H1 (cell line): ENCODE results near the gene STT3B. TPM values are rescaled to one million over a fixed set of nuclear protein-coding genes. Genes with fewer than 3 reads are reported as not detected.

Experiments
- CTCF ChIA-PET: fragments of 300-600 bp; sonication (Branson Sonifier 250); formaldehyde crosslinking; loops from one replicate; lab custom pipeline; 2021; ENCODE audit not compliant: partially characterized antibody; lab: Charles Lee
- POLR2A ChIA-PET: fragments of 300-600 bp; sonication (Branson Sonifier 250); formaldehyde crosslinking; loops from one replicate; lab custom pipeline; 2021; ENCODE audit warnings: inconsistent platforms; ENCODE audit not compliant: partially characterized antibody; lab: Charles Lee
- DNase-seq, 2 experiments: peaks; one replicate each; pipeline versions ENCODE4 v3.0.0 to v3.0.0-alpha.2; 2010 to 2022; ENCODE audit warnings: low spot score in 2 of 2, low read depth in 1 of 2, mixed read lengths in 1 of 2
- FAIRE-seq: peaks from 2 replicates; lab custom pipeline; 2011; peaks lifted over from hg19 to GRCh38; lab: Jason Lieb, UNC
- H2AFZ ChIP-seq: 2 replicates; pipeline ENCODE4 v1.8.1; 2012; ENCODE audit warnings: low read length, inconsistent platforms
- H2AK5ac ChIP-seq: 2 replicates; pipeline ENCODE4 v1.6.1; 2013; ENCODE audit warnings: low read depth, low read length
- H2BK120ac ChIP-seq: replicated peaks from 2 replicates; pipeline ENCODE3; 2013; ENCODE audit warnings: low read depth, low read length, inconsistent platforms
- H2BK12ac ChIP-seq: 2 replicates; pipeline ENCODE4 v1.6.1; 2013; ENCODE audit warnings: low read depth, low read length
- H2BK15ac ChIP-seq: 2 replicates; pipeline ENCODE4 v1.6.1; 2013; ENCODE audit warnings: low read length
- H2BK20ac ChIP-seq: 2 replicates; pipeline ENCODE4 v1.6.1; 2013; ENCODE audit warnings: low read length
- H2BK5ac ChIP-seq: 2 replicates; pipeline ENCODE4 v1.6.1; 2013; ENCODE audit warnings: low read depth, low read length
- H3K14ac ChIP-seq: 2 replicates; pipeline ENCODE4 v1.6.1; 2013; ENCODE audit warnings: inconsistent platforms; ENCODE audit not compliant: insufficient read length
- H3K18ac ChIP-seq: 2 replicates; pipeline ENCODE4 v1.6.1; 2013; ENCODE audit warnings: low read length; ENCODE audit errors: extremely low read depth
- H3K23ac ChIP-seq: 2 replicates; pipeline ENCODE4 v1.6.1; 2013; ENCODE audit warnings: inconsistent platforms; ENCODE audit not compliant: insufficient read length
- H3K23me2 ChIP-seq: 2 replicates; pipeline ENCODE4 v1.6.1; 2013; ENCODE audit warnings: low read depth, low read length
- H3K27ac ChIP-seq: 2 replicates; pipeline ENCODE4 v1.6.1; 2011; ENCODE audit warnings: low read depth, low read length, inconsistent platforms
- H3K27me3 ChIP-seq, 4 experiments: replicated peaks in 1 of 4; 1 replicate in 1 of 4; 2 replicates in 3 of 4; pipeline versions ENCODE4 v1.6.1 to v1.8.1; 2011 to 2013; ENCODE audit warnings: low read length in 3 of 4, mild to moderate bottlenecking in 3 of 4, inconsistent platforms in 2 of 4, mixed read lengths in 2 of 4, moderate library complexity in 1 of 4; ENCODE audit not compliant: control insufficient read depth in 3 of 4, insufficient read depth in 3 of 4; ENCODE audit errors: extremely low read depth in 1 of 4
- H3K36me3 ChIP-seq, 4 experiments: 2 replicates each; pipeline versions ENCODE4 v1.6.1 to v1.8.1; 2011 to 2013; ENCODE audit warnings: mild to moderate bottlenecking in 4 of 4, low read length in 3 of 4, moderate library complexity in 2 of 4, control low read depth in 1 of 4, inconsistent platforms in 1 of 4; ENCODE audit not compliant: insufficient read depth in 4 of 4, control insufficient read depth in 2 of 4
- H3K4ac ChIP-seq: replicated peaks from 2 replicates; pipeline ENCODE3; 2013; ENCODE audit warnings: low read length, low read depth, mixed read lengths, inconsistent platforms; ENCODE audit not compliant: insufficient read length
- H3K4me1 ChIP-seq, 4 experiments: replicated peaks in 1 of 4; 1 replicate in 1 of 4; 2 replicates in 3 of 4; pipeline versions ENCODE4 v1.6.1 to v1.8.1; 2011 to 2013; ENCODE audit warnings: low read length in 3 of 4, inconsistent platforms in 2 of 4, mixed read lengths in 1 of 4; ENCODE audit not compliant: insufficient read depth in 4 of 4, control insufficient read depth in 3 of 4
- H3K4me2 ChIP-seq, 2 experiments: 2 replicates each; pipeline versions ENCODE4 v1.6.1 to v1.8.1; 2011 to 2013; ENCODE audit warnings: low read depth in 2 of 2, low read length in 2 of 2, control low read depth in 1 of 2, inconsistent platforms in 1 of 2, mild to moderate bottlenecking in 1 of 2; ENCODE audit not compliant: insufficient read depth in 1 of 2
- H3K4me3 ChIP-seq, 4 experiments: fragments of 200-600, 300-600 bp in 1 of 4; sonication (generic), shearing (Covaris generic), sonication (Bioruptor Twin) in 1 of 4; 2 replicates each; pipeline versions ENCODE4 v1.5.1 to v1.8.1; 2011 to 2016; ENCODE audit warnings: low read length in 4 of 4, low read depth in 3 of 4, control low read depth in 2 of 4, inconsistent platforms in 2 of 4, mild to moderate bottlenecking in 2 of 4, mixed read lengths in 1 of 4, moderate library complexity in 1 of 4; ENCODE audit not compliant: insufficient read depth in 2 of 4; ENCODE audit errors: extremely low read depth in 1 of 4
- H3K56ac ChIP-seq: replicated peaks from 2 replicates; pipeline ENCODE3; 2013; ENCODE audit warnings: low read depth, mild to moderate bottlenecking, mixed read lengths, low read length, inconsistent platforms; ENCODE audit not compliant: insufficient read length
- H3K79me1 ChIP-seq: 2 replicates; pipeline ENCODE4 v1.6.1; 2013; ENCODE audit warnings: low read depth, low read length, control low read depth
- H3K79me2 ChIP-seq, 2 experiments: 2 replicates each; pipeline versions ENCODE4 v1.6.1 to v1.8.1; 2012 to 2013; ENCODE audit warnings: low read length in 2 of 2, mild to moderate bottlenecking in 2 of 2, inconsistent platforms in 1 of 2; ENCODE audit not compliant: insufficient read depth in 2 of 2, control insufficient read depth in 1 of 2
- H3K9ac ChIP-seq, 4 experiments: replicated peaks in 1 of 4; 1 replicate in 1 of 4; 2 replicates in 3 of 4; pipeline versions ENCODE4 v1.6.1 to v1.8.1; 2011 to 2013; ENCODE audit warnings: low read depth in 3 of 4, low read length in 3 of 4, control low read depth in 2 of 4, mild to moderate bottlenecking in 2 of 4, moderate library complexity in 2 of 4, inconsistent platforms in 1 of 4; ENCODE audit errors: extremely low read depth in 1 of 4
- H3K9me3 ChIP-seq, 2 experiments: 2 replicates each; pipeline versions ENCODE4 v1.6.1 to v1.8.1; 2012 to 2013; ENCODE audit warnings: mild to moderate bottlenecking in 2 of 2, moderate library complexity in 2 of 2, control low read depth in 1 of 2, inconsistent platforms in 1 of 2, low read depth in 1 of 2, low read length in 1 of 2, mixed read lengths in 1 of 2; ENCODE audit not compliant: insufficient read depth in 2 of 2
- H4K20me1 ChIP-seq, 2 experiments: replicated peaks in 1 of 2; 2 replicates each; pipeline versions ENCODE3 to v1.8.1; 2011 to 2013; ENCODE audit warnings: inconsistent platforms in 2 of 2, low read length in 2 of 2, mild to moderate bottlenecking in 1 of 2; ENCODE audit not compliant: insufficient read depth in 2 of 2, control insufficient read depth in 1 of 2
- H4K5ac ChIP-seq: 2 replicates; pipeline ENCODE4 v1.6.1; 2013; ENCODE audit warnings: low read length, low read depth, mixed read lengths, inconsistent platforms; ENCODE audit not compliant: insufficient read length
- H4K8ac ChIP-seq: 2 replicates; pipeline ENCODE4 v1.8.0; 2013; ENCODE audit warnings: mild to moderate bottlenecking, moderate library complexity, low read length, inconsistent platforms; ENCODE audit not compliant: insufficient read depth; ENCODE audit errors: extremely low read depth
- H4K91ac ChIP-seq: replicated peaks from 2 replicates; pipeline ENCODE3; 2013; ENCODE audit warnings: low read length, mixed read lengths, inconsistent platforms; ENCODE audit not compliant: insufficient read length
- CTBP2 ChIP-seq: IDR thresholded peaks from 2 replicates; pipeline ENCODE4 v1.7.0; 2011; ENCODE audit warnings: borderline replicate concordance, mild to moderate bottlenecking, moderate library complexity, mixed read lengths, low read length; ENCODE audit not compliant: insufficient read depth, insufficient read length
- FOSL1 ChIP-seq: IDR thresholded peaks from 2 replicates; pipeline ENCODE4 v1.6.1; 2011; ENCODE audit warnings: mild to moderate bottlenecking, low read depth, low read length, moderate library complexity; ENCODE audit not compliant: insufficient read depth
- JUND ChIP-seq: IDR thresholded peaks from 2 replicates; pipeline ENCODE4 v1.6.1; 2011; ENCODE audit warnings: mild to moderate bottlenecking, improper control_type of control experiment, low read length
- KDM1A ChIP-seq: fragments of 200-600, 300-600 bp; sonication (generic); IDR thresholded peaks from 2 replicates; pipeline ENCODE4 v1.7.1; 2016; ENCODE audit warnings: mild to moderate bottlenecking, low read length, borderline replicate concordance
- KDM4A ChIP-seq: IDR thresholded peaks from one replicate; pipeline ENCODE4 v1.7.1; 2012; ENCODE audit warnings: low read depth, mild to moderate bottlenecking, moderate library complexity, low read length, inconsistent platforms; ENCODE audit not compliant: severe bottlenecking
- SIX5 ChIP-seq: IDR thresholded peaks from 2 replicates; pipeline ENCODE4 v1.6.1; 2011; ENCODE audit warnings: mild to moderate bottlenecking, low read depth, low read length
- SP2 ChIP-seq: IDR thresholded peaks from 2 replicates; pipeline ENCODE4 v1.6.1; 2012; ENCODE audit warnings: mild to moderate bottlenecking, low read length, inconsistent platforms
- SP4 ChIP-seq: IDR thresholded peaks from 2 replicates; pipeline ENCODE4 v1.6.1; 2012; ENCODE audit warnings: low read length, inconsistent platforms
- SUZ12 ChIP-seq: fragments of 200-600 bp; sonication (generic); IDR thresholded peaks from 2 replicates; pipeline ENCODE4 v1.6.1; 2012; ENCODE audit warnings: mild to moderate bottlenecking, inconsistent platforms, low read length, moderate library complexity, mixed read lengths
- TBP ChIP-seq: IDR thresholded peaks from 2 replicates; pipeline ENCODE4 v1.6.1; 2011; ENCODE audit warnings: low read depth, low read length, improper control_type of control experiment
- TEAD4 ChIP-seq: IDR thresholded peaks from 2 replicates; pipeline ENCODE4 v1.6.1; 2012; ENCODE audit warnings: low read depth, low read length, inconsistent platforms, mixed read lengths
- WGBS, 2 experiments: shearing (Covaris generic) in 1 of 2; methylation state at CpG; one replicate each; pipeline versions ENCODE4 v1.1.6 to v1.1.7; 2013 to 2015; ENCODE audit warnings: low lambda C conversion rate in 2 of 2, mixed read lengths in 2 of 2, inconsistent platforms in 1 of 2, low coverage in 1 of 2, missing lambda C conversion rate in 1 of 2; ENCODE audit not compliant: insufficient replicate concordance in 2 of 2, insufficient coverage in 1 of 2, insufficient read length in 1 of 2; ENCODE audit errors: extremely low coverage in 1 of 2, missing lambda C conversion rate in 1 of 2; 5-methylcytosine and 5-hydroxymethylcytosine counted together
- polyA plus RNA-seq, 7 experiments: library from polyadenylated mRNA; depleted of rRNA in 3 of 7; stranded (reverse) in 5 of 7; unstranded in 2 of 7; fragments of >200 nt in 5 of 7; fragments of 200-250 nt in 2 of 7; gene quantifications; 1 replicate in 5 of 7; 2 replicates in 1 of 7; 4 replicates in 1 of 7; pipeline versions ENCODE4 v1.2.1 to v1.2.3, GENCODE V29; 2011 to 2013; ENCODE audit warnings: missing spikeins in 2 of 7, mixed read lengths in 2 of 7
- total RNA-seq: library from RNA; stranded (reverse); fragmentation: NEBNext Ultra II Directional; extraction: Animal tissue kit (Norgen Biotek cat#: 25700); gene quantifications from 2 replicates; pipeline ENCODE4 v1.2.1, GENCODE V29; 2021
- TF ChIP-seq, protein P1 (sequence below), 3 experiments: IDR thresholded peaks; 1 replicate in 2 of 3; 2 replicates in 1 of 3; pipeline versions ENCODE4 v1.5.1 to v1.6.1; 2011; ENCODE audit warnings: low read length in 3 of 3, mild to moderate bottlenecking in 3 of 3, inconsistent platforms in 2 of 3, low read depth in 1 of 3, moderate library complexity in 1 of 3; ENCODE audit not compliant: insufficient read depth in 1 of 3; ENCODE audit errors: control extremely low read depth in 1 of 3

The STT3B gene
- total and polyA plus RNA-seq, 2 of the 8 experiments (the other 6 are each of a cell fraction or from before 2014, with no cell fraction given), result 43.5 to 134 TPM

DNA sequence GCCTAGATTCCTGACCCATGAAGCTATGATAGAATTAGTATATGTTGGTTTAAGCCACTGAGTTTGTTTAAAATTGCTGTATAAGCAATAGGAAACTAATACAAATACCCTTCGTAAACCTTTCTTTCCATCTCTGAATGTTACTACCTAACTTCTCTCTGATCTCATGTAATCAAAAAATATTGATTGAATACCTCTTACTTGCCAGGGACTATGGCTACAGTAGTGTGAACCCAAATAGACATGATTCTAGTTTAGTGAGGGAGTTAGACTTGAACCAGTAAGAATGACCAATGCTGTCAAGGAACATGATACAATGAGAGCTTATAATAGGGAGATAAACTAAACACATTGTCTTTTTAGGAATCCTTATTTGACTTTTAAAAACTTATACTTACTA lies 19.4 kb downstream of the STT3B start:
- H4K91ac ChIP-seq, result no peak overlapping the region
- H3K79me1 ChIP-seq, result peaks cover 6% of the 10 kb centered on the region
- no peak overlapping the region for H4K5ac ChIP-seq
- peaks cover 21 to 98% of the 10 kb centered on the region in 2 experiments for H3K79me2 ChIP-seq
- H3K18ac ChIP-seq, result no peak overlapping the region
- FAIRE-seq, result no peak
- 92% methylated on average over 1 of the region's 1 CpG; no CpG with 5 or more reads in 1 of the 2 experiments for WGBS, 2 experiments
- H2AFZ ChIP-seq, result no peak overlapping the region
- H4K20me1 ChIP-seq, result peaks cover 5 to 10% of the 10 kb centered on the region in 2 experiments
- no peak overlapping the region for H3K27ac ChIP-seq
- H2BK12ac ChIP-seq, result no peak overlapping the region
- H2BK5ac ChIP-seq, result no peak overlapping the region
- H2BK20ac ChIP-seq, result no peak overlapping the region
- H3K9me3 ChIP-seq, result peaks cover 0 to 3% of the 10 kb centered on the region in 2 experiments; a peak in 1 of 4 replicates
- H3K4me3 ChIP-seq, result no peak overlapping the region
- DNase-seq, result no peak
- no peaks in the 10 kb centered on the region; a peak in 1 of 7 replicates for H3K4me1 ChIP-seq
- H3K56ac ChIP-seq, result no peak overlapping the region
- no peaks in the 10 kb centered on the region for H3K23me2 ChIP-seq
- CTCF ChIA-PET, result interaction anchor here (0.9 to 3.1 kb wide), 4 partner anchors 10 to 147 kb away, joined by 3 to 13 read pairs (median 7); no protein-coding TSS in a partner anchor
- H3K4me2 ChIP-seq, result no peak overlapping the region
- H3K27me3 ChIP-seq, result no peaks in the 10 kb centered on the region
- H3K23ac ChIP-seq, result no peak overlapping the region
- H3K14ac ChIP-seq, result no peak overlapping the region
- no peak overlapping the region for H3K4ac ChIP-seq
- POLR2A ChIA-PET, result interaction anchor here (0.7 to 1.8 kb wide), 2 partner anchors 17 to 20 kb away, joined by 4 to 6 read pairs; partner anchors contain the start of gene STT3B
- no peaks in the 10 kb centered on the region; a peak in 1 of 8 replicates for H3K36me3 ChIP-seq
- no peak overlapping the region for H4K8ac ChIP-seq
- H2BK15ac ChIP-seq, result no peak overlapping the region
- no peak overlapping the region for H2BK120ac ChIP-seq
- H3K9ac ChIP-seq, result no peak overlapping the region
- H2AK5ac ChIP-seq, result no peak overlapping the region
- no peak for TF ChIP-seq KDM4A
- TF ChIP-seq SIX5, result no peak
- no peak for TF ChIP-seq FOSL1
- TF ChIP-seq TBP, result no peak
- TF ChIP-seq, protein P1, sequence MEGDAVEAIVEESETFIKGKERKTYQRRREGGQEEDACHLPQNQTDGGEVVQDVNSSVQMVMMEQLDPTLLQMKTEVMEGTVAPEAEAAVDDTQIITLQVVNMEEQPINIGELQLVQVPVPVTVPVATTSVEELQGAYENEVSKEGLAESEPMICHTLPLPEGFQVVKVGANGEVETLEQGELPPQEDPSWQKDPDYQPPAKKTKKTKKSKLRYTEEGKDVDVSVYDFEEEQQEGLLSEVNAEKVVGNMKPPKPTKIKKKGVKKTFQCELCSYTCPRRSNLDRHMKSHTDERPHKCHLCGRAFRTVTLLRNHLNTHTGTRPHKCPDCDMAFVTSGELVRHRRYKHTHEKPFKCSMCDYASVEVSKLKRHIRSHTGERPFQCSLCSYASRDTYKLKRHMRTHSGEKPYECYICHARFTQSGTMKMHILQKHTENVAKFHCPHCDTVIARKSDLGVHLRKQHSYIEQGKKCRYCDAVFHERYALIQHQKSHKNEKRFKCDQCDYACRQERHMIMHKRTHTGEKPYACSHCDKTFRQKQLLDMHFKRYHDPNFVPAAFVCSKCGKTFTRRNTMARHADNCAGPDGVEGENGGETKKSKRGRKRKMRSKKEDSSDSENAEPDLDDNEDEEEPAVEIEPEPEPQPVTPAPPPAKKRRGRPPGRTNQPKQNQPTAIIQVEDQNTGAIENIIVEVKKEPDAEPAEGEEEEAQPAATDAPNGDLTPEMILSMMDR (IDR thresholded peaks at IDR 0.05; ENCODE audit: control extremely low read depth in 1 of 3, insufficient read depth in 1 of 3, low read depth in 1 of 3, low read length in 3 of 3), result no peak
- no peak for TF ChIP-seq KDM1A
- no peak for TF ChIP-seq CTBP2
- TF ChIP-seq SUZ12, result no peak
- TF ChIP-seq SP4, result no peak
- TF ChIP-seq SP2, result no peak
- no peak for TF ChIP-seq TEAD4
- no peak for TF ChIP-seq JUND
